LNCAP (cell line): ENCODE measurements around the gene CENPN.

ENCODE experiments used
- CTCF ChIP-seq: fragments of 450-650 bp; IDR thresholded peaks from 2 replicates; pipeline ENCODE4 v1.5.1; 2017; ENCODE audit warnings: mild to moderate bottlenecking

The CENPN gene

GRCh38 chr16:81035398-81035974, 28.5 kb downstream of the CENPN start, which contains the start of gene ATMIN:
ATMIN (plus strand) TSS chr16:81035842; CDS start chr16:81035871, 29 bp downstream.
- TF ChIP-seq CTCF, result peak; percentile 100

- no peak for TF ChIP-seq CTCF
Measured at GRCh38 chr16:81035975-81036750, 29.1 kb downstream of the CENPN start.

GRCh38 chr16:81036751-81037350, 29.8 kb downstream of the CENPN start:
- no peak for TF ChIP-seq CTCF

- TF ChIP-seq CTCF, result no peak
Measured at GRCh38 chr16:81040131-81040530, 33.1 kb downstream of the CENPN start.

GRCh38 chr16:81040842-81041241, 33.8 kb downstream of the CENPN start:
- no peak for TF ChIP-seq CTCF

GRCh38 chr16:81041696-81042095, 34.7 kb downstream of the CENPN start:
- TF ChIP-seq CTCF, result no peak

- TF ChIP-seq CTCF, result no peak
Measured at GRCh38 chr16:81042821-81043220, 35.8 kb downstream of the CENPN start.
